HG03039 (cell line): ENCODE results near the gene XPNPEP3.
A peak's percentile ranks its signal among the peaks of the same experiment; 100 is the strongest.
"Not testable (repeated sequence)": the region's sequence is repeated elsewhere in the genome, so short reads cannot be mapped to it uniquely, and the experiment has no call there.

Source experiments
- ATAC-seq: cut with Tn5 transposase; IDR thresholded peaks from one replicate; pipeline ENCODE4 v1.9.1; 2021; ENCODE audit warnings: mild to moderate bottlenecking, moderate library complexity; ENCODE audit not compliant: unreplicated experiment

Gene XPNPEP3

DNA sequence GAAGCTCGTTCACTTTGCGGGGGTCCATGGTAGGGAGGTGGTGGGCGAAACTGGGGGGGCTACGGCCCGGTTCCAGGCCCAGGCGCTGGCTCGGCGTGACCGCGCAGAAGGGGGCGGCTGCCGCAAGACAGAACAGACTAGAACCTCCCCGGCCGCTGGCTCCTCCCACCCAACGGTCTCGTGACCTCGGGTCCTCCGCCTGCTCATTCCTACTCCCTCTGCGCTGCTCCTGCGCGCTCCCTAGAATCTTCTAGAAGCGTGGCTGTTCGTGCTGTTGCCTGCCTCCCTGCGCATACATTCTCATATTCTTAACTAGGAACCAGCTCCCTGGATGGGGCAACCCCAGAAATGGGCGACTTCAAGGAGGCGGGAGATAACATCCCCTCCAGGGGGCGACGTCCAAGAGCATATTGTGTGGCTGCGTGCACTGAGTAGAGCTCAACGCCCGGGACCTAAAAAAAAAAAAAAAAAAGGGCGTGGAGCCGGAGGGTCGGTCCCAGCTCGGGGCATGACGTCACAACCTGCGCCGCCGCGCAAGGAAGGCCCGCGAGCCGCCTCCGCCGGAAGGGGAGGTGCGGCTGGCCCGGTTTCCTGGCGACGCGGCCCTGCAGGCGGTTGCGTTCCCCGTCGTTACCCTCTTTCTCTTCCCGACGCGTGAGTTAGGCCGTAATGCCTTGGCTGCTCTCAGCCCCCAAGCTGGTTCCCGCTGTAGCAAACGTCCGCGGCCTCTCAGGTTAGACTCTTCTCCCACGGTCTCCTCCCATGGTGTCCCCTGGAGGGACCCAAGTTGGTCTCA, at the start of gene XPNPEP3, which contains the start of gene ST13:
Gene XPNPEP3 (plus strand): TSS at position 636 of the 796 bp plus-strand sequence. CDS start 34 bp downstream, at position 670.
Gene ST13 (minus strand): TSS at position 127 of the 796 bp plus-strand sequence. CDS start 99 bp downstream, at position 28.
- peak; percentile 75 for ATAC-seq

DNA sequence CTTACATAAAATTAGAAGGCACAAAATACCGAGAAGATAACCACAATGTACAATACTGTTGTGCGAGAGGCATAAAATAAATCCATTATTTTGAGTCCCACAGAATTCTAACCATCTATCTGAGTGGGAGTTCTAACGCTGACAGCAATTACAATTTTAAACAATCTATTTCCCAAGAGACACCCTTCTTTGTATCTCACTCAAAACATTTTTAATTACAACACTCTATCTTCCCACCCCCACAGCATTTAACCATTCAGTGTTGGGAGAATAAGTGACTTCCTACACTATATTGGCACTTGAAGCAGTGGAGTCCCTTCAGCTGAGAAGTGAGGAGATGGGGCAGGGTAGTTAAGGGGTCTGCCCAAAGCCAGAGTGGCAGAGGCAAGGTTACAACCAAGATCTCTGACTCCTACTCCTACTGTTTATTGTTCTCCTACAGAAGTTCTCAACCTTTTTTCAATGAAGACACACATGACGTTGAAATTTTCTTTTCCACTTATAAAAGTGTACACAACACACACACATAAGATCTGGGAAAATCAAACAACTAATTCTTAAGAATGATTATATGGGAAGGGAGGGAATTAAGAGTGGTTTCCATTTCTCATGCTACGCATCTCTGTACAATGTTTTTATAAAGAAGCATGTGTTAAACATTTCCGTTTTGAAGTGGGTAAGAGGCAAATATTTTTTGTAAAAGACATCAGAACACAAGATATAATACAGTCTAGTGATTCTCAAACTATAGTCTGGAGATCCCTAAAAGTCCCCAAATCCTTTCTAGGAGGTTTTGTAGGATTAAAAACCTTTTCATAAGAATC, 48.7 kb upstream of the XPNPEP3 start:
- ATAC-seq: no peak

DNA sequence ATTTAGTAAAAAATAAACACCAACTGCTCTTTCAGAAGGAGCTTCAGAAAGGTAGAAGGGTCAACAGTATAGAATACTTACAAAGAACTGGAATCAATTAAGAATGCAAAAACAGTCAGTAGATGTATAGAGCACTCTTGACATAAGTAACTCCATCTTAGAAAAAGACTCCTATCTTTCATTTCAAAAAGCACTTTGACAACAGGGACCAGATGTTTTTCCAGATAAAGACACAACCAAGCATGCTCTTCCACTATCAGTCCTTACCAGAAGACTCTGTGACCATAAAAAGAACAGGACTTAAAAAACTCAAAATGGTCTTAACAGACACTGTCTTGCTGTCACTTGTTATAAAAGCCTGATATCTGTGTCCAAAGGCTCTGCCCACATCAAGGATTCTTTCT, 43.0 kb upstream of the XPNPEP3 start:
- ATAC-seq: no peak

GRCh38 chr22:40817737-40818136, 39.2 kb upstream of the XPNPEP3 start:
- ATAC-seq: no peak

DNA sequence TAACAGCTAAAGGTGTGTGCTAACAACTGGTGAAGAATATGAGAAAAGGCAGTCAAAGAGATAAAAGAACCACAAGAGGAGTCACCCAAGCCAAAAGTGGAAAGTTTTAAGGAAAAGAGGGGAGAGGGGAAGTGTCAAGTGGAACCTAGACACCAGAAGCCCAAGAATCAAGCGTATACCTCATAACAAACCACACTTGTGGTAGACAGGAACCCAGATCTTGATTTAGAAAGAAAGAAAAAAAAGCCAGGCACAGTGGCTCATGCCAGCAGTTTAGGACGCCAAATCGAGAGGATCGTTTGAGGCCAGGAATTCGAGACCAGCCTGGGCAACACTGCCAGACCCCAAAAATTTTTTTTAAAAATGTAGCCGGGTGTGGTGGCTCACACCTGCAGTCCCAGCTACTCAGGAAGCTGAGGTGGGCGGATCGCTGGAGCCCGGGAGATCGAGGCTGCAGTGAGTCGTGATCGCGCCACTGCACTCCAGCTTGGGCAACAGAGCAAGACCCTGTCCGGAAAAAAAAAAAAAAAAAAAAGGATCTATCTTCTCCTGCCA, 38.7 kb upstream of the XPNPEP3 start:
- ATAC-seq: no peak

DNA sequence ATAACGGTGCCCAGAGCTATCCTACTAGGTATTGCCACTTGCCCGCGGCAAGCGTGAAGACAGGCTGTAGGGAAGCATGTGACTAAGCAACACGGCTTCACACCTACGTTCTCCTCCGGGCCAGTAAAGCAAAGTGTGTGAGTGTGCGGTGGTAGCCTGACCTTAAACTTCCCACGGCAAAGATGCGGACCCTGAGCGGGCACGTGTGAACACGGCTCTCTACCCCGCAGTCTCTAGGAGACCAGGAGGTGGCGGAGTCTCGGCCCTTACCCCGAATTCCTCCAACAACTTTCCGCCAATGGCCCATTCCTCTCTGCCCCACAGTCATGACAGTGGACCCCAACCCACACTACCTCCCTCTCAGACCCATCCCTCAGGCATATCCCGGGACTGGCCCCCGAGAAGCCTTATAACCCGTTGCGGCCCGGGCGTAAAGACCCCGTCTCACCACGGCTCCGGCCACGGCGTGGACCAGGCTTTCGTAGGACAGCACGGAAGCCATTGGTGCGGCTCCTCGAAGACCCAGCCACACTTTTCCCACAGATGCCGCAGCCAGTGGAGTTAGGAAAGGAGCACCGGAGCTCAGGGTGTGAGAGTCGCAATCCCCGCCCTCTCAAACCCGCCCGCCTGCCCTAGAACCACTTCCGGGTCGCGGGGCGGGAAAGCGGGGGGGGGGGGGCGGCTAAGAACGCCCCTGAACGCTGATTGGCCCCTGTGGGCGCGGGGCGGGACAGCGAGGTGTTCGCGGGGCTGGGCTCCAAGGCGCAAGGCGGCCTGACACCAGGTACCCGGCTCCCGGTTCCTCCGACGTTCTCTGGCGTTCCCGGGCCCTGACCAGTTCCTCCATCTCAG, 38.0 kb upstream of the XPNPEP3 start, which contains the start of gene SLC25A17:
Gene SLC25A17 (minus strand): TSS at position 600 of the 852 bp plus-strand sequence. CDS start 98 bp downstream, at position 502.
- ATAC-seq: peak; percentile 79

DNA sequence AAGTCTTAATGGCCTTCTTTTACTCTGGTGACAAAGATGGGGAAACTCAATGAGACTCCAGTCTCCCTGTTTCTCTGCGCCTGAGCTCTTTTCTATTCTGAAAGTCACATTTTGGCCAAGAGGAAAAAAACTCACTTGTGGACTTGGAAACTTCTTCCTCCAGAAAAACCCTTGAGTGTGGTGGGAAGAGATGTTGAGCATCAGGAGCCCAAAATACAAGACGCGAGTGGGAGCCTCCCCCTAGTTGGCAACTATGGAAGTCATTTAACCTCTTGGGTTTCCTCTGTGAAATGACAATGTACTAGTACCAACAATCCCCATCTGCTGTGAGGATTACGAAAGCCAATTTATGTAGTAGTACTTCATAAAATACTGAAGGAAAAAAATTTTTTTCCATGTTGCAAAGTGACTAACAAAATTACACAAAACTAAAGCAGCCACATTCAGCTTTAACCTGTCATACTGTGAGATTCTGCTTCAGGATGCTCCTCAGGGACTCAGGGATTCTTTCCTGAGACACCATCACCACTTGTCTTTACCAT, 37.3 kb upstream of the XPNPEP3 start:
- ATAC-seq: no peak

- no peak for ATAC-seq
These were observed 33.5 kb upstream of the XPNPEP3 start for GRCh38 chr22:40823426-40823825.

GRCh38 chr22:40826292-40826691, 30.7 kb upstream of the XPNPEP3 start:
- ATAC-seq: not testable (repeated sequence)

- no peak for ATAC-seq
These were observed 29.8 kb upstream of the XPNPEP3 start for GRCh38 chr22:40826984-40827741.

DNA sequence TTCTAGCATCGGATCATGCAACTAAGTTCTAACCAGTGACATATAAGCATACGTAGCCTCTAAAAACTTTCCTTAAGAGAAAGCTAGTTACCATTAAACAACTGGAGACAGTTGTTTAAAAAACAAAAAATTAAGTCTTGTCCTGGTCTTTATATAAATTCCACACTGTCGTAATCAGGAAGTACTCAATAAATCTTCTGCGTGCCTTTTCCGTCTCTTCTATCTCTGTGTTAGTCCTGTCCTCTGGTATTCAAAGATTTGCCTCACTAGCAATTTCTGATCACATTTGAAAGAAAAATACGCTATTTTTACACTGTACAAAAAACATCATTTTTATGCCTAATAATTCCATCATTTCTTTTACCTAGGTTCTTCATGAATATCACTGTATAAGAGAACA, 27.8 kb upstream of the XPNPEP3 start:
- ATAC-seq: no peak

DNA sequence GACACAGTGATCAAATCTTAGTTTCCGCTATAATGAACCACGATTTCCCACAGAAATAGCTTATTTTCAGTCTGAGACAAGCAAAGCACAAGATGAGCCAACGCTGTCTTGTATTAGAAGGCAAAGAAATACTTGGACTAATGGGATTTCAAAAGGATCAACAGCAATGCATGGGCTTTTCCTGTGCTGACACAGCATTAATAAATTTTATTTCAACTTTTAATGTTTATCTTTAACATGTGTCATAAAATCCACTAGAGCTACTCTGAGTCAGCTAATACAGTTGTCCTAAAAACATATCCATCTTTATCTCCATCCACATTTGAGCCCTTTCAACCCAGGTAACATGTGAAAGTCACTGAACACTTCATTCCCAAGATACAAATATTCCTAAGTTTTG, 22.3 kb upstream of the XPNPEP3 start:
- ATAC-seq: no peak

- ATAC-seq: no peak
These were observed 18.5 kb upstream of the XPNPEP3 start for GRCh38 chr22:40838486-40838885.

- no peak for ATAC-seq
These were observed 12.0 kb upstream of the XPNPEP3 start for GRCh38 chr22:40844951-40845350.

DNA sequence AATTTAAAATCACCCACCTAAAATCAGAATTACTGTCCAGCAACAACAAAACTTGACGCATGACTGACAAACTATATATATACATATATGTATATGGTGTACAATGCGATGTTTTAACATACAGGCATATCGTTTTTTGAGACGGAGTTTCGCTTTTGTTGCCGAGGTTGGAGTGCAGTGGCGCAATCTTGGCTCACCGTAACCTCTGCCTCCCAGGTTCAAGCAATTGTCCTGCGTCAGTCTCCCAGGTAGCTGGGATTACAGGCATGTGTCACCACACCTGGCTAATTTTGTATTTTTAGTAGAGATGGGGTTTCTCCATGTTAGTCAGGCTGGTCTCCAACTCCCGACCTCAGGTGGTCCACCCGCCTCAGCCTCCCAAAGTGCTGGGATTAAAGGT, 11.1 kb upstream of the XPNPEP3 start:
- ATAC-seq: not testable (repeated sequence)

- ATAC-seq: no peak
These were observed 3.6 kb upstream of the XPNPEP3 start for GRCh38 chr22:40853333-40853732.

DNA sequence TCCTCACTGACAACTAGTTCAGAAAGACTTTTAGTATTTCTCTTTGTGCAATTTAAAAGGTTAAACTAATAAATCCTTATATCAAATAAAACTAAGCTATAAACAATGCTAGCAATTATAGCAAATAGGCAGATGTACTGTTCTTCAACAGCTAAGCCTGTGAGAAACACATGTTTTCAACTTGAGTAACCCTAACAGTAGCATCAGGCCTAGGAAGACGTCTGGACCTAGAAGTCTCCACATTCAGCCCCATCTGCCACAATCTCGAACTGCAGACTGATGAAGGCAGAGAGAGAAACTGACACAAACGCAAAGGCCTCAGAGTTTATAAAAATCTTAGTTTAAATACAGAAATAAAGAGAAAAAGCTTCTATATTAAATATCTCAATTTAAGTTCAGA, 3.0 kb upstream of the XPNPEP3 start:
- no peak for ATAC-seq

GRCh38 chr22:40855071-40855978, 1.6 kb upstream of the XPNPEP3 start:
- ATAC-seq: no peak
